ENCODE results near the gene SLC9A6. TPM values are rescaled to one million over a fixed set of nuclear protein-coding genes. Genes with fewer than 3 reads are reported as not detected.
"Not testable (repeated sequence)": the region's sequence is repeated elsewhere in the genome, so short reads cannot be mapped to it uniquely, and the experiment has no call there.

The SLC9A6 gene
- polyA plus RNA-seq, 3 donors: 14.9 to 17.5 (median 15.7) TPM

DNA sequence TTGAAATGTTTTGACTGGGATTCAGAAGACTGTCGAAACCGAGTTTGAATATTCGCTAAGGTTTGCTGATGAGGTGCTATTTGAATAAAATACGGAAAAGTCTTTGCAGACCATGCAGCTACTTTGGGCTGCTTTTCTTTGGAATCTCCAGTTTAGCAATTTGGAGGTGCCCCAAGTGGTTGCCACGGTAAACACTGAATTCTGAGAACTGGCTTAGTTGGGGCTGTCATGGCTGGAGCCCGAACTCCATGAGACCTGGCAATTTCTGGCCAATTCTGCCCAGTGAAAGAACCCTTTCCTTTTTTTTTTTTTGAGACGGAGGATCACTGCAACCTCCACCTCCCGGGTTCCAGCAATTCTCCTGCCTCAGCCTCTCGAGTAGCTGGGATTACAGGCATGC, 65.6 kb downstream of the SLC9A6 start:
- not testable (repeated sequence) for DNase-seq (ENCODE audit: extremely low read depth in 1 of 11, low read depth in 9 of 11, low spot score in 4 of 11)

DNA sequence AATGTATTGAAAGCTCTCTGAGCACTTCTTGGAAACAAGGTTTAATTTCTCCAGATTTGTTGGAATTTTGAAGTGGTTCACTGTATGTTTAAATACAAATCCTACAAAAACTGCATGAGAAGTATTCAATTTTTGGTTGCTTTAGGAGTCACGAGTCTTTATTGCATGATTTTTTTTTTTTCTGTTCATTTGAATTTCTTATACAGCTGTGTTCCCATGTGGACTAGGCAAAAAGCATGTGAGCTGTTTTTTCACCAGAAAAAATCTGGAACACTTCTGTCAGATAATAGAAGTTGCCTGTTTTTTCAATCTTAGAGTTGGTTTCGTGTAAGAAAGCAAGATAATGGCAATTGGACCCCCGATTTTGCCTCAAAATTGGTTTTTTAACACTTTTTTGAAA, 66.4 kb downstream of the SLC9A6 start:
- DNase-seq (ENCODE audit: extremely low read depth in 1 of 11, low read depth in 9 of 11, low spot score in 4 of 11): no peak

DNA sequence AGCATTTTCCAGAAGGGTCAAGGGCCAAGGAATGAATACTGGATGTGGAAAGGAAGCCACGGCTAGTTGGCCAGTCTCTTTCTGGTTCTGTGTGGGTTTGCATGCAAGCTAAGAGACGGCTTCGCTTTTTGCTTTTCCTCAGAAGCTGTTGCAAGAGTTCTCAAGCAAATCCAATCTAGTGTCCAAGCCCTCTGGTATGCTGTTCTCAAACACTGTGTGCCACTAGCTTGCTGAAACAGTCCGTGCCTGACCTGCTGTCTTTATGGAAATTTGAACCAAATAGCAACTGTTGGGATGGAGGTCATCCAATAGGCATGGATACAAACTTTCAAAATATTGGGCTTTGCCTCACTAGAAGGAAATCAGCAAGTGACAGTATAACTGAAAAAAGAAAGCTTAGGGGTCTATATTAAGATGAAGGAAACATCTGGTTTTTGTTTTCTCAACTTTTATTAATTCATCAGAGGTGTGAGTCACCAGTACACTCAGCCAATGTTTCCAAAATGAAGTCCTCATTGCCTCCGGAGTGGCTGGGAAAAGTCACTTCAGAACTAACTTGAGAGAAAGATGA, 70.5 kb downstream of the SLC9A6 start:
- no peak for DNase-seq (ENCODE audit: extremely low read depth in 1 of 11, low read depth in 9 of 11, low spot score in 4 of 11)

DNA sequence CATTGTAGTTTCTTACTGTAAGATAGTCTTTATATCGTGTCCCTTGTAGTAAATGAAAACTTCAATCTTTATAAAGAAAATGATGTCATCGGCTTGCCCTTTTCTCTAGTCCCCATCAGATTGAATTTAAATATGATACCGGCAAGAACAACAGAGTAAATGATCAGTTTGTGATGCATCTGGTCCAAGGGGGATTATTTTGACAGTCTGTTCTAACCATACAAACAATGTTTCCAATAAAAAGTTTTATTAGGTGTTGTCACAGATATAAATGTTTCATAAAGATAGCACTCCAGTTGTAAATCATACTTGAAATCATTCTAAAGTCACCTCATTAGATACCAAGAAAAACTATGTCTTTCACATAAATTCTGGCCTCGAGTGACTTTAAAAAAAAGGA, 72.3 kb downstream of the SLC9A6 start:
- no peak for DNase-seq (ENCODE audit: extremely low read depth in 1 of 11, low read depth in 9 of 11, low spot score in 4 of 11)

DNA sequence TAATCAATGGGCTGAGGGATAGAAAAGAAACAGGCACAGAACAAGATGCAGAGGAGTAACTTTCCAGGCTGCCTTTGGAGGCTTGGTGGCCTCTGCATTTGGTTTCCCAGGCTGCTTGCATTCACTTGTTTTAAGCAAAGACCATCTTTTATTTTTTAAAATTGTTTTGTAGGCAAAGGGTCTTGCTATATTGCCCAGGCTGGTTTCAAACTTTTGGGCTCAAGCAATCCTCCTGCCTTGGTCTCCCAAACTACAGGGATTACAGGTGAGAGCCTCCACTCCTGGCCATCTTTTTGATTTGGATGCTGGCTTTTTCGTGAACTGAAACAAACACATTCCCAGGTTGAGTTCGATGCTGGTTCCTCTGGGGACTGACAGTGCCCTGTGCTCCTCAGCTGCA, 74.1 kb downstream of the SLC9A6 start:
- no peak for DNase-seq (ENCODE audit: extremely low read depth in 1 of 11, low read depth in 9 of 11, low spot score in 4 of 11)

DNA sequence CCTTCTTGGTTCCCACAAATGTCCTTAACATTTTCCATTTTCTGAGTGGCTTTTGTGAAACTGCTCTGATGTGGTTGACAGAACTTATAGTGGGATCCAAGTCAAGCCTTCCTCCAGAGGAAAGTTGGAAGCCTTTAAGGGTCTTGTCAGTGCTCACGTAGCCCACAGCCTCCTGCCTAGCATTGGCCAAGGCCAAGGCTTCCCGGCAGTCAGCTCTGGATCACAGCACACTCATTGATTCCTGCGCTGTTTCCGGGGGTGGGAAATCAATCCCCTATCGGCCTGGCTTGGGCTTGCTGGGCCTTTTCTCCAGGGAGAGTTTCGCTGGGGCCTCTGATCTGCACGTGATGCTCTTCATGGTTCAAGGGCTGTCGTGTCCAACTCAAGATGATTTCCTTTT, 76.1 kb downstream of the SLC9A6 start:
- DNase-seq (ENCODE audit: extremely low read depth in 1 of 11, low read depth in 9 of 11, low spot score in 4 of 11): no peak

DNA sequence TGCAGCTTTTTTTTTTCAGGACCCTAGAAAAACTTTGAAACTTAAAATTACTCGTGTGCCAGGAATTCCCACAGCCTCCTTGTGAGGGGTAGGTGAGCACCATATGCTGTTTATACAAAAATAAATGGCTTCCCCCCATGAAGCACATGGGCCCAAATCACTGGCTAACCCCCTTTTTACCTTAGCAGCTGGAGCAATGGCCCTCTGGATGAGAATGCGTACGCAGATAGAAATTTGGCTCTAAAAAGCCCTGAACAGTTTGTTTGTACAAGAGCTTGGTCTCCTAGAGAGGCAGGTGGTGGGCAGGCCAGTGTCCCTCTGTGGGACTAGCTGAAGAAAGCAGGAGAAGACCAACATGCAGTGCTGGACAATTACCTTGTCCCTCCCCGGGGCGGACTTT, 76.5 kb downstream of the SLC9A6 start:
- no peak for DNase-seq (ENCODE audit: extremely low read depth in 1 of 11, low read depth in 9 of 11, low spot score in 4 of 11)

DNA sequence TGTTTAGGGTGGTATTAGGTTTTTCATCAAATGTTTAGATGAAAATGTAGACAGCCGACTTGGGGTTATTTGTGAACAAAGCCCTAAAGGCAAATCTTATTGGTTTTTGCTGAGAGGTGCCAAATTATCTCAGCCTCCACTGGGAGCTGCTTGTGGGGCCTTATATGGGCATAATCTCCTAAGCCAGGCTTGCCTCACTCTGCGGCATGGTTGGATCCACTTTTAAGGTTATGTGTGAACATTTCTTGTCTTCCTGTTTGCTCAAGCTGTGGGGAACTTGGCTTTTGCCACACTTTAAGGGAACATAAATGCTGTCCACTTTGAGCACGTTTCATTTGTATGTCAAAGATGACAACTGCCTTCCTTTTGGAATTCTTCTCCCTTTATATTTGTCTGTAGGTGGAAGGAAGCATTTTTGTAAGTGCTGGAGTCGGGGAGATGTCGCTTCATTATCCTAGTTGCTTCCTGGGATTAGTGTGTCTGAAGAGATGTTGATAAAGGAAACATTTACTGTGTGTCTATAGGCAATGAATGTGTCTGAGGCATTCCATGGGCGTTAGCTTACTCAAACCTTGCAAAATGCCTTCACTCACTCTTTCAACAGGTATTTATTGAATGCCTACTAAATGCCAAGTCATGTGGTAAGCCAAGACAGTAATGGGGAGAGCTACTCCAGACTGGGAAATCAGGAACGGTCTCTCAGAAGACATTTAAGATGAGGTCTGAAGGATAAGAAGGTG, 78.3 kb downstream of the SLC9A6 start:
- DNase-seq (ENCODE audit: extremely low read depth in 1 of 11, low read depth in 9 of 11, low spot score in 4 of 11): no peak

DNA sequence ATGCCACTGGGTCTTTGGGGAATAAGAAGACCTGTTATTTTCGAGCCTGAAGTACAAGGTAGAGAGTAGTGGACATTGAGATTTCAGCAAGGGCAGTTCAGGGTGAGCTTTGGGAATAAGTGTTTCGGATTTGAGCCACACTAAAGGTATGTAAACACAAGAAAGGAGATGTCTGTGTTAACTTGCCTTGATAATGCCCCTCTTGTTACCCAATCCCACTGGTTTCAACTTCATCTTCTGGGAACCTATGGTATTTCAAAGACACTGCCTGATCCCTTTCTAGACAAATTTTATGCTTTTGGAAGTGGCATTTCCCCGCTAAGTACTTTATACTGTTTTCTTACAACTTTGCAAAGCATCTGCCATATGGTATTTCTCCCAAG, 79.4 kb downstream of the SLC9A6 start:
- no peak for DNase-seq (ENCODE audit: extremely low read depth in 1 of 11, low read depth in 9 of 11, low spot score in 4 of 11)

DNA sequence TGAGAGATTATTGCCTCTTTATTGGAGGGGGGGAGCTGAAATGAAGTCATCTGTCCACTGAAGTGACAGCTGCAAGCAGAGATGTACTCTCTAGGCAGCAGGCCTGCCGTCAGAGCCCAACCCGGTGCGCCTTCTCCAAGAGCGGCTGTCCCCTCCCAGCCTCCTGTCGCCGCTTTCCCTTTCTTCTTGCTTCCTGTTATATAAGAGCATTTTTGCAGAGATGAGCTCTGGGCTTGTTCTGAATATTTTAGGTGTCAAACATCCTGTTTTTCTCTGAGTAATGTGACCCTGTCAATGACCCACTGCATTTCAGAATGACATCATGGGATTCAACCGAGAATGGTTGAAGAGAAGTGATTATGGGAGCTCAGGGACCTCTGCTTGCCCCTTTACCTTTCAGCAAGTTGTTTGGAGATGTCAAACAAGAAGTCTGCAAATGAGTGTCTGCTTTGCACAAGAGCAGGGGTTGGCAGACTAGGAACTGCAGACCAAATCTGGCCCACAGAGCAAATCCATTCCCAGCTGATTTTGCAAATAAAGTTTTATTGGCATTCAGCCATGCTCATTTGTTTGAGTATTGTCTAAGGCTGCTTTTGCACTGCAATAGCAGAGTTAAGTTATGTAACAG, 79.9 kb downstream of the SLC9A6 start:
- DNase-seq (ENCODE audit: extremely low read depth in 1 of 11, low read depth in 9 of 11, low spot score in 4 of 11): peak in 2 of 11 donors; percentile 11 to 29

DNA sequence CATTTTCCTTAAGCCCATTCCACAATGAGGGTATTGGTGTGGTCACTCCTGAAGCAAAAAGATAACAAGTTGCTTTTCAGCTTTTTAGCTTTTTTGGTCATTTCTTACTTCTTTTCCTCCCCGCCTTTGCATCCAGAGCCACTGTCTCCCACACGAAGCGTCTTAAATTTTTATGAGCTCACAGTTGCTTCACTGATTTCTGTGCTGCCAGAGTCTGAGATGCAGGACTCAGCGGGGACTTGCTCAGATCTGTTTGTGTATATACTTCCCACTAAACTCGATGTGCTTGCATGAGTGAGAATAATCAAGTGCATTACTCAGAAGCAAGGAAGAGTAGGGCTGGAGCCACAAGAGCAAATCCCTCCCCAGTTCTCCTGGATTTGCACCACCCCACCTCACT, 81.9 kb downstream of the SLC9A6 start:
- DNase-seq (ENCODE audit: extremely low read depth in 1 of 11, low read depth in 9 of 11, low spot score in 4 of 11): no peak

DNA sequence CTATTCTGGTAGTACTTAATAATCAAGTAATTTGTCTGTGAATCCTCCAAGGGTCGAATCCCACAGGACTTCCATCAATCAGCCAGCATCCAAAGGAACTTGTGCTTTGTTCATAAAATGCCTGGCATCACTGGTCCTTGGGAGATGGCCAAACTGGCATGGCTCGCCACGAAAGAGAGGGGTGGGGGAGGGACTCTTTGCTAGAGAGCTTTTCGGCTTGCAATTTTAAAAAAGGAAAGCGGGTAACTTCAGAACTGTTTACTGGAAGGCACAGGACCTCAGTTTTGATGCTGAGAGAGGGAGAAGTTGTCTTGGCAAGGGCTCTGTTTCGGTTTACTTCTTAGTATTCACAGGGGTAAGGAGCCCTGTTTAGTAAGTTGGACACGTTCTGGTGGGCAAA, 82.7 kb downstream of the SLC9A6 start:
- DNase-seq (ENCODE audit: extremely low read depth in 1 of 11, low read depth in 9 of 11, low spot score in 4 of 11): no peak

DNA sequence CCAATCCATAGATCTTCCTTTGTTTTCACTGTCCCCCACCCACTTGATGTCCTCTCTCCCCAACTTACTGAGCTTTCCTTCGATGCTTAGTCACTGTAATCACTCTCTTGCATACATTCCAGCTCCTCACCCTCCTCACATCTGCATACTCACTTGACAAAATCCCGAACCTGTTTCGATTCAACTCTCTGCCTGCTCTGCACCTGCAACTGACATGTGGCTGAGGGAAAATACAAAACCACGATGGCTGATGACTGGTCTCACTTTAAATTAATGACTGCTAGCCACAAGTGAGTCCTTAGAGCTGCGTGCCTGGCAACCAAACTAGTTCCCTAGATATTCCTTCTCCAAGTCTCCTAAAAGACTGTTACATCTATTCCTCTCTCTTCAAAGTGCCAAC, 91.7 kb downstream of the SLC9A6 start:
- no peak for DNase-seq (ENCODE audit: extremely low read depth in 1 of 11, low read depth in 9 of 11, low spot score in 4 of 11)

DNA sequence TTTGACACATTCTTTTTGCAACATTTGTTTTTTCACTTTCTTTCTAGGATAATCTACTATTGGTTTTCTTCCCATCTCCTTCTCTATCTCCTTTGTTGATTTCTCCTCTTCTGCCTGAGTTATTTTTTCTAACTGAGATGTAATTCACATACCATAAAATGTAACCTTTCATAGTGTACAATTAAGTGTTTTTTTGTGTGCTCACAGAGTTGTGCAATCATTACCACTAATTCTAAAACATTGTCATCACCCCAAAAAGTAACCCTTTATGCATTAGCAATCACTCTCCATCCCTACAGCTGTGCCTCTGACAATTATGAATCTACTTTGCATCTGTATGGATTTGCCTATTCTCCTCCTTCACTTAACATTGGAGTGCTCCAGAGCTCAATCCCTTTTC, 95.5 kb downstream of the SLC9A6 start:
- DNase-seq (ENCODE audit: extremely low read depth in 1 of 11, low read depth in 9 of 11, low spot score in 4 of 11): no peak

DNA sequence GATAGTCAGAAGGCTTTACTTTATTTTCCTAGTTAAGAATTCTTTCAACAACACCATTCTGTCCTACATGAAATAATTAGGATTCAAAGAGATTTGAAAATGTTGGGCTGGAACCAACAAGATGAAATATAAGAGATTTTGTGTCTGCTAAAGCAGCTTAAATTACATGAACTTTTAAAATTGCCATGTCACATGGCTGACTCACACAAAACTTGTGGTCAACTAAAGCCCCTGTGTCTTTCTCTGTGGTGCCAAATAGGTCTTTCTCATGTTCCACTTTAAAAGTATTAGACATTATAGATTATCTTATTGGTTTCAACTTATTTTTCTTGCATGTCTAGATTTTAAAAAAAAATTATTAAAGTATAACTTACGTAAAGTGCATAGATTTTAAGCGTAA, 101.3 kb downstream of the SLC9A6 start:
- DNase-seq (ENCODE audit: extremely low read depth in 1 of 11, low read depth in 9 of 11, low spot score in 4 of 11): no peak

DNA sequence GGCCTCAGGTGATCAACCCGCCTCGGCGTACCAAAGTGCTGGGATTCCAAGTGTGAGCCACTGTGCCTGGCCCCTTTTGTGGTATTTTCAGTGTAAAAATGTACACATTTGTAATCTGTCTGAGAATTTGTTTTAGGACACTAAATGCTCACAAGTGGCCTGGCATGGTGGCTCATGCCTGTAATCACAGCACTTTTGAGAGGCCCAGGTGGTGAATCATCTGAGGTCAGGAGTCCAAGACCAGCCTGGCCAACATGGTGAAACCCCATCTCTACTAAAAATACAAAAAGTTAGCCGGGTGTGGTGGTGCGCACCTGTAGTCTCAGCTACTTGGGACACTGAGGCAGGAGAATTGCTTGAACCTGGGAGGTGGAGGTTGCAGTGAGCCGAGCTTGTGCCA, 106.7 kb downstream of the SLC9A6 start:
- DNase-seq (ENCODE audit: extremely low read depth in 1 of 11, low read depth in 9 of 11, low spot score in 4 of 11): not testable (repeated sequence)

DNA sequence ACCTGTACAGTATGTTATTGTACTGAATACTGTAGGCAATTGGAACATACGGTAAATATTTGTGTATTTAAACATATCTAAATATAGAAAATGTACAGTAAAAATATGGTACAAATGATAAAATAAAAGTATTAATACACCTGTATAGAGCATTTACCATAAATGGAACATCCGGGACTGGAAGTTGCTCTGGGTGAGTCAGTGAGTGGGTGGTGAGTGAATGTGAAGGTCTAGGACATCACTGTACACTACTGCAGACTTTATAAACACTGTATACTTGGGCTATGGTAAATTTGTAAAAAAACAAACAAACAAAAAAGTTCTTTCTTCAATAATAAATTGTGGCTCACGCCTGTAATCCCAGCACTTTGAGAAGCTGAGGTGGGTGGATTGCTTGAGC, 109.7 kb downstream of the SLC9A6 start:
- no peak for DNase-seq (ENCODE audit: extremely low read depth in 1 of 11, low read depth in 9 of 11, low spot score in 4 of 11)
